WI38 (cell line): ENCODE results near the gene FITM2.
A peak's percentile ranks its signal among the peaks of the same experiment; 100 is the strongest.

Experiments used
- H3K4me3 ChIP-seq: 2 replicates; pipeline ENCODE4 v1.5.1; 2011; ENCODE audit warnings: low read depth, mild to moderate bottlenecking, control low read depth, low read length
- CTCF ChIP-seq: IDR thresholded peaks from 2 replicates; pipeline ENCODE4 v1.5.1; 2012; ENCODE audit warnings: low read depth, mild to moderate bottlenecking, control low read depth, low read length

The FITM2 gene

GRCh38 chr20:44342248-44342647 is 31.2 kb upstream of the FITM2 start:
- TF ChIP-seq CTCF = no peak
- 0 out of 2 replicates have a peak overlapping the region, but pooled peaks have one; percentile 5 for H3K4me3 ChIP-seq

- H3K4me3 ChIP-seq = no peak within 1 kb of the TSS
- no peak for TF ChIP-seq CTCF
These were observed 25.9 kb upstream of the FITM2 start, which contains the start of gene R3HDML for GRCh38 chr20:44336725-44337380. TSS of gene R3HDML (plus strand) at chr20:44337043. CDS start at chr20:44337158, 115 bp downstream.

GRCh38 chr20:44336086-44336485 is 25.1 kb upstream of the FITM2 start:
- no peak for TF ChIP-seq CTCF
- no peak overlapping the region for H3K4me3 ChIP-seq

- TF ChIP-seq CTCF = no peak
- H3K4me3 ChIP-seq = no peak overlapping the region
These were observed 24.7 kb upstream of the FITM2 start for GRCh38 chr20:44335675-44336074.

GRCh38 chr20:44334709-44335108 is 23.7 kb upstream of the FITM2 start:
- H3K4me3 ChIP-seq = no peak overlapping the region
- no peak for TF ChIP-seq CTCF

GRCh38 chr20:44334306-44334705 is 23.3 kb upstream of the FITM2 start:
- no peak overlapping the region for H3K4me3 ChIP-seq
- TF ChIP-seq CTCF = no peak

GRCh38 chr20:44331201-44331600 is 20.2 kb upstream of the FITM2 start:
- H3K4me3 ChIP-seq = no peak overlapping the region
- TF ChIP-seq CTCF = no peak
